ENCODE results near the gene ADAM22.

GRCh38 chr7:87935384-87935706 is 1.3 kb downstream of the ADAM22 start:
- no peak for TF ChIP-seq ZNF639 (tag by site-specific recombination; IDR thresholded peaks at IDR 0.05)
- no peak for TF ChIP-seq CTCF (tag by site-specific recombination; IDR thresholded peaks at IDR 0.05)
- TF ChIP-seq, protein P1, sequence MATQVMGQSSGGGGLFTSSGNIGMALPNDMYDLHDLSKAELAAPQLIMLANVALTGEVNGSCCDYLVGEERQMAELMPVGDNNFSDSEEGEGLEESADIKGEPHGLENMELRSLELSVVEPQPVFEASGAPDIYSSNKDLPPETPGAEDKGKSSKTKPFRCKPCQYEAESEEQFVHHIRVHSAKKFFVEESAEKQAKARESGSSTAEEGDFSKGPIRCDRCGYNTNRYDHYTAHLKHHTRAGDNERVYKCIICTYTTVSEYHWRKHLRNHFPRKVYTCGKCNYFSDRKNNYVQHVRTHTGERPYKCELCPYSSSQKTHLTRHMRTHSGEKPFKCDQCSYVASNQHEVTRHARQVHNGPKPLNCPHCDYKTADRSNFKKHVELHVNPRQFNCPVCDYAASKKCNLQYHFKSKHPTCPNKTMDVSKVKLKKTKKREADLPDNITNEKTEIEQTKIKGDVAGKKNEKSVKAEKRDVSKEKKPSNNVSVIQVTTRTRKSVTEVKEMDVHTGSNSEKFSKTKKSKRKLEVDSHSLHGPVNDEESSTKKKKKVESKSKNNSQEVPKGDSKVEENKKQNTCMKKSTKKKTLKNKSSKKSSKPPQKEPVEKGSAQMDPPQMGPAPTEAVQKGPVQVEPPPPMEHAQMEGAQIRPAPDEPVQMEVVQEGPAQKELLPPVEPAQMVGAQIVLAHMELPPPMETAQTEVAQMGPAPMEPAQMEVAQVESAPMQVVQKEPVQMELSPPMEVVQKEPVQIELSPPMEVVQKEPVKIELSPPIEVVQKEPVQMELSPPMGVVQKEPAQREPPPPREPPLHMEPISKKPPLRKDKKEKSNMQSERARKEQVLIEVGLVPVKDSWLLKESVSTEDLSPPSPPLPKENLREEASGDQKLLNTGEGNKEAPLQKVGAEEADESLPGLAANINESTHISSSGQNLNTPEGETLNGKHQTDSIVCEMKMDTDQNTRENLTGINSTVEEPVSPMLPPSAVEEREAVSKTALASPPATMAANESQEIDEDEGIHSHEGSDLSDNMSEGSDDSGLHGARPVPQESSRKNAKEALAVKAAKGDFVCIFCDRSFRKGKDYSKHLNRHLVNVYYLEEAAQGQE (tag by site-specific recombination; IDR thresholded peaks at IDR 0.05) = no peak

Data from HEK293 (cell line).